Activated T-helper 17 cell treated with anti-CD3 and anti-CD28 coated beads, Interleukin-2, amount 50 U/mL, for 72 hours (primary cell): ENCODE results near the gene DGCR2. TPM values are rescaled to one million over a fixed set of nuclear protein-coding genes. Genes with fewer than 3 reads are reported as not detected.

Experiments
- ATAC-seq: fragments of 150-1000 bp; cut with Tn5 transposase; replicated peaks from 2 replicates; pipeline ENCODE4 v1.10.0; 2021; ENCODE audit warnings: mild to moderate bottlenecking, moderate library complexity
- H3K27ac Mint-ChIP-seq: one replicate; pipeline ENCODE4 v1.8.0; 2022; ENCODE audit warnings: mixed read lengths
- H3K27me3 Mint-ChIP-seq: one replicate; pipeline ENCODE4 v1.8.0; 2022; ENCODE audit warnings: mixed read lengths
- H3K36me3 Mint-ChIP-seq: one replicate; pipeline ENCODE4 v1.8.0; 2022; ENCODE audit warnings: low read depth, mild to moderate bottlenecking, mixed read lengths
- H3K4me1 Mint-ChIP-seq: one replicate; pipeline ENCODE4 v1.8.0; 2022; ENCODE audit warnings: mixed read lengths
- H3K4me3 Mint-ChIP-seq: one replicate; pipeline ENCODE4 v1.8.0; 2022; ENCODE audit warnings: mild to moderate bottlenecking, mixed read lengths
- H3K9me3 Mint-ChIP-seq: one replicate; pipeline ENCODE4 v1.8.0; 2022; ENCODE audit warnings: mixed read lengths
- total RNA-seq, 2 donors: library from RNA; stranded (reverse); gene quantifications; one replicate each; pipeline ENCODE4 v1.2.3, GENCODE V29; 2022

The DGCR2 gene
- total RNA-seq, 2 donors from 2014 or later, result 22.6 to 27.3 TPM

GRCh38 chr22:19125474-19126308 is 3.5 kb upstream of the DGCR2 start:
- ATAC-seq, result no peak
- H3K4me1 Mint-ChIP-seq, result peaks cover 12% of the 10 kb centered on the region
- H3K9me3 Mint-ChIP-seq, result no peaks in the 10 kb centered on the region
- no peak overlapping the region for H3K4me3 Mint-ChIP-seq
- no peaks in the 10 kb centered on the region for H3K36me3 Mint-ChIP-seq
- H3K27me3 Mint-ChIP-seq, result no peaks in the 10 kb centered on the region
- H3K27ac Mint-ChIP-seq, result no peak overlapping the region

- peaks cover 18% of the 10 kb centered on the region for H3K4me1 Mint-ChIP-seq
- no peak overlapping the region for H3K27ac Mint-ChIP-seq
- no peak for ATAC-seq
- H3K4me3 Mint-ChIP-seq, result no peak overlapping the region
- no peaks in the 10 kb centered on the region for H3K36me3 Mint-ChIP-seq
- H3K9me3 Mint-ChIP-seq, result no peaks in the 10 kb centered on the region
- H3K27me3 Mint-ChIP-seq, result no peaks in the 10 kb centered on the region
Measured at GRCh38 chr22:19125011-19125410, 2.8 kb upstream of the DGCR2 start.

GRCh38 chr22:19124377-19124776 is 2.2 kb upstream of the DGCR2 start:
- Mint-ChIP-seq H3K27me3 (no peaks in the 10 kb centered on the region), H3K4me1 (peaks cover 18% of the 10 kb centered on the region), H3K4me3 (no peak overlapping the region), H3K36me3 (no peaks in the 10 kb centered on the region), H3K27ac (no peak overlapping the region), H3K9me3 (no peaks in the 10 kb centered on the region)
- no peak for ATAC-seq

- H3K27ac Mint-ChIP-seq, result no peak overlapping the region
- no peaks in the 10 kb centered on the region for H3K36me3 Mint-ChIP-seq
- H3K27me3 Mint-ChIP-seq, result no peaks in the 10 kb centered on the region
- H3K4me3 Mint-ChIP-seq, result no peak overlapping the region
- no peak for ATAC-seq
- H3K4me1 Mint-ChIP-seq, result peaks cover 18% of the 10 kb centered on the region
- no peaks in the 10 kb centered on the region for H3K9me3 Mint-ChIP-seq
Measured at GRCh38 chr22:19123936-19124335, 1.7 kb upstream of the DGCR2 start.

- no peaks in the 10 kb centered on the region for H3K36me3 Mint-ChIP-seq
- ATAC-seq, result no peak
- peaks cover 18% of the 10 kb centered on the region for H3K4me1 Mint-ChIP-seq
- no peaks in the 10 kb centered on the region for H3K9me3 Mint-ChIP-seq
- H3K4me3 Mint-ChIP-seq, result peak overlapping the region; percentile 87
- no peak overlapping the region for H3K27ac Mint-ChIP-seq
- no peaks in the 10 kb centered on the region for H3K27me3 Mint-ChIP-seq
Measured at GRCh38 chr22:19122752-19123492, 710 bp upstream of the DGCR2 start.

GRCh38 chr22:19121631-19122142 is 525 bp downstream of the DGCR2 start:
- peaks cover 20% of the 10 kb centered on the region for H3K4me1 Mint-ChIP-seq
- peak overlapping the region; percentile 79 for H3K27ac Mint-ChIP-seq
- H3K4me3 Mint-ChIP-seq, result peak overlapping the region; percentile 87
- H3K9me3 Mint-ChIP-seq, result no peaks in the 10 kb centered on the region
- no peaks in the 10 kb centered on the region for H3K27me3 Mint-ChIP-seq
- H3K36me3 Mint-ChIP-seq, result no peaks in the 10 kb centered on the region
- ATAC-seq, result peak; percentile 40

GRCh38 chr22:19120829-19121630 is 1.2 kb downstream of the DGCR2 start:
- Mint-ChIP-seq H3K4me1 (peaks cover 26% of the 10 kb centered on the region), H3K9me3 (no peaks in the 10 kb centered on the region), H3K27me3 (no peaks in the 10 kb centered on the region), H3K36me3 (no peaks in the 10 kb centered on the region), H3K27ac (peak overlapping the region; percentile 79), H3K4me3 (peak overlapping the region; percentile 87)
- no peak for ATAC-seq

GRCh38 chr22:19119949-19120348 is 2.3 kb downstream of the DGCR2 start:
- Mint-ChIP-seq H3K27me3 (no peaks in the 10 kb centered on the region), H3K36me3 (no peaks in the 10 kb centered on the region), H3K4me3 (peak overlapping the region; percentile 87), H3K27ac (peak overlapping the region; percentile 79), H3K4me1 (peaks cover 35% of the 10 kb centered on the region), H3K9me3 (no peaks in the 10 kb centered on the region)
- ATAC-seq, result no peak

GRCh38 chr22:19118329-19118880 is 3.8 kb downstream of the DGCR2 start:
- ATAC-seq, result no peak
- peaks cover 39% of the 10 kb centered on the region for H3K4me1 Mint-ChIP-seq

GRCh38 chr22:19117111-19117512 is 5.1 kb downstream of the DGCR2 start:
- ATAC-seq, result no peak
- H3K4me1 Mint-ChIP-seq, result peaks cover 33% of the 10 kb centered on the region
- no peaks in the 10 kb centered on the region for H3K36me3 Mint-ChIP-seq
- H3K27me3 Mint-ChIP-seq, result no peaks in the 10 kb centered on the region
- peak overlapping the region; percentile 8 for H3K4me3 Mint-ChIP-seq
- no peaks in the 10 kb centered on the region for H3K9me3 Mint-ChIP-seq
- H3K27ac Mint-ChIP-seq, result peak overlapping the region; percentile 70

More at GRCh38 chr22:19118329-19118880, 3.8 kb downstream of the DGCR2 start:
- no peaks in the 10 kb centered on the region for H3K27me3 Mint-ChIP-seq
- H3K36me3 Mint-ChIP-seq, result no peaks in the 10 kb centered on the region
- H3K27ac Mint-ChIP-seq, result peak overlapping the region; percentile 36
- H3K4me3 Mint-ChIP-seq, result peak overlapping the region; percentile 87
- no peaks in the 10 kb centered on the region for H3K9me3 Mint-ChIP-seq

- Mint-ChIP-seq H3K9me3 (no peaks in the 10 kb centered on the region), H3K4me1 (peaks cover 40% of the 10 kb centered on the region), H3K27ac (peak overlapping the region; percentile 70), H3K27me3 (no peaks in the 10 kb centered on the region), H3K4me3 (no peak overlapping the region), H3K36me3 (no peaks in the 10 kb centered on the region)
- no peak for ATAC-seq
Measured at GRCh38 chr22:19115628-19116027, 6.6 kb downstream of the DGCR2 start.

- Mint-ChIP-seq H3K9me3 (no peaks in the 10 kb centered on the region), H3K36me3 (no peaks in the 10 kb centered on the region), H3K4me3 (no peak overlapping the region), H3K4me1 (peaks cover 38% of the 10 kb centered on the region), H3K27me3 (no peaks in the 10 kb centered on the region), H3K27ac (peak overlapping the region; percentile 70)
- no peak for ATAC-seq
Measured at GRCh38 chr22:19114984-19115552, 7.1 kb downstream of the DGCR2 start.

- H3K36me3 Mint-ChIP-seq, result no peaks in the 10 kb centered on the region
- H3K27ac Mint-ChIP-seq, result no peak overlapping the region
- H3K4me1 Mint-ChIP-seq, result peaks cover 48% of the 10 kb centered on the region
- no peaks in the 10 kb centered on the region for H3K9me3 Mint-ChIP-seq
- H3K4me3 Mint-ChIP-seq, result no peak overlapping the region
- no peaks in the 10 kb centered on the region for H3K27me3 Mint-ChIP-seq
- ATAC-seq, result no peak
Measured at GRCh38 chr22:19113429-19113828, 8.8 kb downstream of the DGCR2 start.

- Mint-ChIP-seq H3K4me1 (peaks cover 52% of the 10 kb centered on the region), H3K36me3 (peaks cover 4% of the 10 kb centered on the region), H3K27ac (peak overlapping the region; percentile 41), H3K27me3 (no peaks in the 10 kb centered on the region), H3K4me3 (no peak overlapping the region), H3K9me3 (no peaks in the 10 kb centered on the region)
- ATAC-seq, result no peak
Measured at GRCh38 chr22:19111584-19111983, 10.6 kb downstream of the DGCR2 start.
